Endothelial cell of umbilical vein (primary cell): ENCODE measurements around the gene KLHL6.

Source experiments
- EZH2 ChIP-seq: IDR thresholded peaks from 2 replicates; pipeline ENCODE4 v1.6.1; 2012; ENCODE audit warnings: borderline replicate concordance, low read depth, mild to moderate bottlenecking, moderate library complexity, low read length, inconsistent platforms; ENCODE audit not compliant: severe bottlenecking
- MAX ChIP-seq: IDR thresholded peaks from 2 replicates; pipeline ENCODE4 v1.6.1; 2011; ENCODE audit not compliant: insufficient read depth, insufficient read length
- MYC ChIP-seq: IDR thresholded peaks from one replicate; pipeline ENCODE4 v1.6.1; 2011; ENCODE audit warnings: mild to moderate bottlenecking, low read depth, low read length
- POLR2A ChIP-seq: IDR thresholded peaks from 2 replicates; pipeline ENCODE4 v1.6.1; 2012; ENCODE audit warnings: low read depth, mild to moderate bottlenecking, control low read depth, low read length
- POLR2AphosphoS5 ChIP-seq: IDR thresholded peaks from 2 replicates; pipeline ENCODE4 v1.6.1; 2012; ENCODE audit warnings: low read depth, mild to moderate bottlenecking, control low read depth, low read length, moderate library complexity; ENCODE audit not compliant: insufficient read depth
- TF ChIP-seq, protein P1 (sequence below), 2 donors: IDR thresholded peaks; 1 replicate in 1 of 2; 2 replicates in 1 of 2; pipeline ENCODE4 v1.5.1; 2011; ENCODE audit warnings: low read length in 2 of 2, mild to moderate bottlenecking in 2 of 2, moderate library complexity in 2 of 2, control low read depth in 1 of 2, inconsistent platforms in 1 of 2, low read depth in 1 of 2; ENCODE audit not compliant: insufficient read depth in 1 of 2; ENCODE audit errors: extremely low read depth in 1 of 2

GRCh38 chr3:183478501-183478900 is 77.0 kb downstream of the KLHL6 start:
- TF ChIP-seq, protein P1, sequence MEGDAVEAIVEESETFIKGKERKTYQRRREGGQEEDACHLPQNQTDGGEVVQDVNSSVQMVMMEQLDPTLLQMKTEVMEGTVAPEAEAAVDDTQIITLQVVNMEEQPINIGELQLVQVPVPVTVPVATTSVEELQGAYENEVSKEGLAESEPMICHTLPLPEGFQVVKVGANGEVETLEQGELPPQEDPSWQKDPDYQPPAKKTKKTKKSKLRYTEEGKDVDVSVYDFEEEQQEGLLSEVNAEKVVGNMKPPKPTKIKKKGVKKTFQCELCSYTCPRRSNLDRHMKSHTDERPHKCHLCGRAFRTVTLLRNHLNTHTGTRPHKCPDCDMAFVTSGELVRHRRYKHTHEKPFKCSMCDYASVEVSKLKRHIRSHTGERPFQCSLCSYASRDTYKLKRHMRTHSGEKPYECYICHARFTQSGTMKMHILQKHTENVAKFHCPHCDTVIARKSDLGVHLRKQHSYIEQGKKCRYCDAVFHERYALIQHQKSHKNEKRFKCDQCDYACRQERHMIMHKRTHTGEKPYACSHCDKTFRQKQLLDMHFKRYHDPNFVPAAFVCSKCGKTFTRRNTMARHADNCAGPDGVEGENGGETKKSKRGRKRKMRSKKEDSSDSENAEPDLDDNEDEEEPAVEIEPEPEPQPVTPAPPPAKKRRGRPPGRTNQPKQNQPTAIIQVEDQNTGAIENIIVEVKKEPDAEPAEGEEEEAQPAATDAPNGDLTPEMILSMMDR (IDR thresholded peaks at IDR 0.05; ENCODE audit: extremely low read depth in 1 of 2, insufficient read depth in 1 of 2, low read depth in 1 of 2, low read length in 2 of 2) = no peak
- TF ChIP-seq POLR2A (no peak), POLR2AphosphoS5 (no peak), EZH2 (no peak), MAX (no peak), MYC (no peak)
